Astrocyte (in vitro differentiated cells and primary cell): Measurements from ENCODE around the gene CZIB.

Source experiments
- CTCF ChIP-seq: IDR thresholded peaks from 2 replicates; pipeline ENCODE4 v1.5.1; 2011; ENCODE audit warnings: low read depth, mild to moderate bottlenecking, inconsistent platforms, low read length, moderate library complexity; ENCODE audit not compliant: insufficient read depth
- EZH2 ChIP-seq: IDR thresholded peaks from 2 replicates; pipeline ENCODE4 v1.6.1; 2012; ENCODE audit warnings: mild to moderate bottlenecking, low read length, inconsistent platforms; ENCODE audit not compliant: insufficient read depth

- no peak for TF ChIP-seq CTCF
- TF ChIP-seq EZH2, result no peak
These were observed 32.3 kb downstream of the CZIB start for GRCh38 chr1:53188099-53188498.
